Trophoblast cell (in vitro differentiated cells and primary cell): Measurements from ENCODE around the gene NALF2.

Experiments used
- DNase-seq, 2 donors: peaks; one replicate each; pipeline ENCODE4 v3.0.0-alpha.2; 2016
- H2AFZ ChIP-seq: 2 replicates; pipeline ENCODE4 v1.6.1; 2013; ENCODE audit warnings: low read length, moderate library complexity, mild to moderate bottlenecking; ENCODE audit not compliant: insufficient read depth, poor library complexity
- H2AK5ac ChIP-seq: 2 replicates; pipeline ENCODE4 v1.6.1; 2013; ENCODE audit warnings: mild to moderate bottlenecking, low read length
- H2BK120ac ChIP-seq: 2 replicates; pipeline ENCODE4 v1.6.1; 2013; ENCODE audit warnings: low read length, mild to moderate bottlenecking, moderate library complexity; ENCODE audit not compliant: insufficient read depth, poor library complexity
- H2BK12ac ChIP-seq: 2 replicates; pipeline ENCODE4 v1.6.1; 2013; ENCODE audit warnings: mild to moderate bottlenecking, low read length, moderate library complexity
- H2BK5ac ChIP-seq: 2 replicates; pipeline ENCODE4 v1.6.1; 2013; ENCODE audit warnings: low read length, low read depth, moderate library complexity, mild to moderate bottlenecking; ENCODE audit not compliant: poor library complexity
- H3K14ac ChIP-seq: 2 replicates; pipeline ENCODE4 v1.6.1; 2013; ENCODE audit warnings: mild to moderate bottlenecking, low read length
- H3K18ac ChIP-seq: 2 replicates; pipeline ENCODE4 v1.6.1; 2013; ENCODE audit warnings: mild to moderate bottlenecking, low read length
- H3K23ac ChIP-seq: 2 replicates; pipeline ENCODE4 v1.6.1; 2013; ENCODE audit warnings: low read length
- H3K27ac ChIP-seq: 2 replicates; pipeline ENCODE4 v1.5.1; 2013; ENCODE audit warnings: low read depth, mild to moderate bottlenecking, inconsistent platforms, low read length, moderate library complexity
- H3K27me3 ChIP-seq: 2 replicates; pipeline ENCODE4 v1.6.1; 2013; ENCODE audit warnings: inconsistent platforms, mild to moderate bottlenecking, low read length, moderate library complexity; ENCODE audit not compliant: insufficient read depth
- H3K36me3 ChIP-seq, 2 experiments: 1 replicate in 1 of 2; 2 replicates in 1 of 2; pipeline ENCODE4 v1.6.1; 2013; ENCODE audit warnings: low read length in 2 of 2, mild to moderate bottlenecking in 2 of 2, moderate library complexity in 1 of 2; ENCODE audit not compliant: insufficient read depth in 2 of 2, control insufficient read depth in 1 of 2
- H3K4ac ChIP-seq: 2 replicates; pipeline ENCODE4 v1.6.1; 2013; ENCODE audit warnings: low read depth, mild to moderate bottlenecking, low read length, moderate library complexity
- H3K4me1 ChIP-seq, 2 experiments: 1 replicate in 1 of 2; 2 replicates in 1 of 2; pipeline ENCODE4 v1.6.1; 2013; ENCODE audit warnings: low read length in 2 of 2, mild to moderate bottlenecking in 2 of 2, moderate library complexity in 1 of 2; ENCODE audit not compliant: insufficient read depth in 2 of 2, control insufficient read depth in 1 of 2
- H3K4me2 ChIP-seq: 2 replicates; pipeline ENCODE4 v1.6.1; 2013; ENCODE audit warnings: inconsistent platforms, mild to moderate bottlenecking, low read length, moderate library complexity
- H3K4me3 ChIP-seq: 2 replicates; pipeline ENCODE4 v1.5.1; 2013; ENCODE audit warnings: mild to moderate bottlenecking, low read depth, low read length, inconsistent platforms
- H3K79me1 ChIP-seq: one replicate; pipeline ENCODE4 v1.6.1; 2013; ENCODE audit warnings: low read length
- H3K79me2 ChIP-seq: 2 replicates; pipeline ENCODE4 v1.6.1; 2013; ENCODE audit warnings: low read length, mild to moderate bottlenecking; ENCODE audit not compliant: control insufficient read depth, insufficient read depth, poor library complexity
- H3K9ac ChIP-seq: 2 replicates; pipeline ENCODE4 v1.6.1; 2013; ENCODE audit warnings: mild to moderate bottlenecking, low read length
- H3K9me3 ChIP-seq: 2 replicates; pipeline ENCODE4 v1.6.1; 2013; ENCODE audit warnings: low read depth, mild to moderate bottlenecking, control low read depth, inconsistent platforms, low read length; ENCODE audit not compliant: insufficient read depth
- H4K12ac ChIP-seq: 2 replicates; pipeline ENCODE4 v1.6.1; 2013; ENCODE audit warnings: low read depth, mild to moderate bottlenecking, low read length, moderate library complexity
- H4K8ac ChIP-seq: 2 replicates; pipeline ENCODE4 v1.6.1; 2013; ENCODE audit warnings: low read depth, mild to moderate bottlenecking, low read length, moderate library complexity
- H4K91ac ChIP-seq: one replicate; pipeline ENCODE4 v1.6.1; 2013; ENCODE audit warnings: low read depth, mild to moderate bottlenecking, low read length, moderate library complexity
- WGBS: extraction: QIAGEN DNeasy Blood & Tissue Kit; methylation state at CpG from one replicate; pipeline ENCODE4 v1.1.7; 2013; ENCODE audit warnings: missing lambda C conversion rate; ENCODE audit not compliant: insufficient read length, insufficient coverage; ENCODE audit errors: extremely low coverage; 5-methylcytosine and 5-hydroxymethylcytosine counted together

Gene NALF2

GRCh38 chrX:69501429-69501828 lies 2.7 kb upstream of the NALF2 start:
- no peak overlapping the region for H3K18ac ChIP-seq
- H3K4me3 ChIP-seq = no peak overlapping the region
- H3K9me3 ChIP-seq = no peaks in the 10 kb centered on the region
- DNase-seq = peak in 1 of 2 donors; percentile 1
- H3K14ac ChIP-seq = no peak overlapping the region
- no peak overlapping the region for H2AK5ac ChIP-seq
- H3K36me3 ChIP-seq = no peaks in the 10 kb centered on the region
- H3K4me2 ChIP-seq = no peak overlapping the region
- peaks cover 16% of the 10 kb centered on the region for H3K27me3 ChIP-seq
- H4K8ac ChIP-seq = no peak overlapping the region
- no peak overlapping the region for H3K4ac ChIP-seq
- no peak overlapping the region for H2BK12ac ChIP-seq
- no CpG with 5 or more reads among the region's 3 CpGs for WGBS
- H3K9ac ChIP-seq = no peak overlapping the region
- H3K4me1 ChIP-seq = peaks cover 0 to 5% of the 10 kb centered on the region in 2 experiments
- no peak overlapping the region for H3K27ac ChIP-seq
- H3K79me2 ChIP-seq = no peaks in the 10 kb centered on the region
- no peak overlapping the region for H2BK120ac ChIP-seq
- H2AFZ ChIP-seq = no peak overlapping the region
- no peak overlapping the region for H3K23ac ChIP-seq
- no peak overlapping the region for H4K12ac ChIP-seq
- no peak overlapping the region for H2BK5ac ChIP-seq
- no peaks in the 10 kb centered on the region for H3K79me1 ChIP-seq
- H4K91ac ChIP-seq = no peak overlapping the region

GRCh38 chrX:69503228-69503781 lies 821 bp upstream of the NALF2 start:
- no peak overlapping the region for H2AK5ac ChIP-seq
- no CpG with 5 or more reads among the region's 16 CpGs for WGBS
- no peaks in the 10 kb centered on the region for H3K79me2 ChIP-seq
- no peak overlapping the region for H2BK5ac ChIP-seq
- no peak overlapping the region for H3K4me3 ChIP-seq
- H3K23ac ChIP-seq = no peak overlapping the region
- no peak overlapping the region for H4K8ac ChIP-seq
- H2BK12ac ChIP-seq = no peak overlapping the region
- H4K12ac ChIP-seq = no peak overlapping the region
- no peak overlapping the region for H4K91ac ChIP-seq
- H3K4me1 ChIP-seq = peaks cover 0 to 5% of the 10 kb centered on the region in 2 experiments
- H3K36me3 ChIP-seq = peaks cover 0 to 1% of the 10 kb centered on the region in 2 experiments
- H2AFZ ChIP-seq = no peak overlapping the region
- no peak overlapping the region for H3K18ac ChIP-seq
- DNase-seq = no peak
- H2BK120ac ChIP-seq = no peak overlapping the region
- peak overlapping the region; percentile 97 for H3K4me2 ChIP-seq
- H3K27me3 ChIP-seq = peaks cover 16% of the 10 kb centered on the region
- no peak overlapping the region for H3K9ac ChIP-seq
- no peaks in the 10 kb centered on the region for H3K9me3 ChIP-seq
- H3K14ac ChIP-seq = no peak overlapping the region
- no peaks in the 10 kb centered on the region for H3K79me1 ChIP-seq
- no peak overlapping the region for H3K4ac ChIP-seq
- no peak overlapping the region for H3K27ac ChIP-seq

GRCh38 chrX:69504626-69505612 lies 793 bp downstream of the NALF2 start:
- no peak overlapping the region for H3K18ac ChIP-seq
- no peaks in the 10 kb centered on the region for H3K9me3 ChIP-seq
- no peak overlapping the region for H4K12ac ChIP-seq
- H3K4me1 ChIP-seq = peaks cover 0 to 5% of the 10 kb centered on the region in 2 experiments
- no peak overlapping the region for H2BK120ac ChIP-seq
- no CpG with 5 or more reads among the region's 146 CpGs for WGBS
- H3K79me1 ChIP-seq = no peaks in the 10 kb centered on the region
- H4K8ac ChIP-seq = no peak overlapping the region
- H3K36me3 ChIP-seq = peaks cover 0 to 1% of the 10 kb centered on the region in 2 experiments
- no peak overlapping the region for H2AFZ ChIP-seq
- H2BK12ac ChIP-seq = no peak overlapping the region
- no peak overlapping the region for H2AK5ac ChIP-seq
- no peak for DNase-seq
- H3K27ac ChIP-seq = no peak overlapping the region
- peak overlapping the region; percentile 97 for H3K4me2 ChIP-seq
- H3K4ac ChIP-seq = no peak overlapping the region
- H3K4me3 ChIP-seq = peak overlapping the region; percentile 72
- no peak overlapping the region for H4K91ac ChIP-seq
- H2BK5ac ChIP-seq = no peak overlapping the region
- no peak overlapping the region for H3K9ac ChIP-seq
- H3K27me3 ChIP-seq = peaks cover 16% of the 10 kb centered on the region
- no peak overlapping the region for H3K23ac ChIP-seq
- no peaks in the 10 kb centered on the region for H3K79me2 ChIP-seq
- no peak overlapping the region for H3K14ac ChIP-seq

GRCh38 chrX:69505772-69506616 lies 1.9 kb downstream of the NALF2 start:
- Histone ChIP-seq H3K79me2 (no peaks in the 10 kb centered on the region), H3K4me3 (no peak overlapping the region), H3K27me3 (peaks cover 16% of the 10 kb centered on the region), H2AK5ac (no peak overlapping the region), H2BK5ac (no peak overlapping the region), H3K4ac (no peak overlapping the region), H2BK12ac (no peak overlapping the region), H3K23ac (no peak overlapping the region), H3K18ac (no peak overlapping the region), H2AFZ (no peak overlapping the region), H3K79me1 (no peaks in the 10 kb centered on the region), H3K4me2 (peak overlapping the region; percentile 97), H3K4me1 (peaks cover 0 to 5% of the 10 kb centered on the region in 2 experiments), H4K91ac (no peak overlapping the region), H3K36me3 (peaks cover 0 to 1% of the 10 kb centered on the region in 2 experiments), H3K9me3 (no peaks in the 10 kb centered on the region), H4K12ac (no peak overlapping the region), H2BK120ac (no peak overlapping the region), H3K27ac (no peak overlapping the region), H3K9ac (no peak overlapping the region), H4K8ac (no peak overlapping the region), H3K14ac (no peak overlapping the region)
- WGBS = no CpG with 5 or more reads among the region's 36 CpGs
- no peak for DNase-seq
